Measurements from ENCODE around the gene DTD2.

Gene DTD2

GRCh38 chr14:31487886-31488285, 30.6 kb upstream of the DTD2 start, which contains the start of gene GPR33:
TSS of gene GPR33 (minus strand) at chr14:31488039. CDS start at chr14:31483965, 4,074 bp downstream.
- no peaks in the 10 kb centered on the region for H3K36me3 ChIP-seq
- intact Hi-C loops (cut with DNase I; ENCODE audit: low total_unique reads), result no loop called here
- H3K27me3 ChIP-seq, result no peaks in the 10 kb centered on the region
- no peak for TF ChIP-seq CTCF (IDR thresholded peaks at IDR 0.05)
- H3K4me1 ChIP-seq, result peaks cover 0 to 4% (median 1%) of the 10 kb centered on the region in 4 donors
- DNase-seq, result no peak
- no peaks in the 10 kb centered on the region for H3K9me3 ChIP-seq
- no peak within 1 kb of the TSS for H3K27ac ChIP-seq
- H3K4me3 ChIP-seq, result no peak within 1 kb of the TSS

DNA sequence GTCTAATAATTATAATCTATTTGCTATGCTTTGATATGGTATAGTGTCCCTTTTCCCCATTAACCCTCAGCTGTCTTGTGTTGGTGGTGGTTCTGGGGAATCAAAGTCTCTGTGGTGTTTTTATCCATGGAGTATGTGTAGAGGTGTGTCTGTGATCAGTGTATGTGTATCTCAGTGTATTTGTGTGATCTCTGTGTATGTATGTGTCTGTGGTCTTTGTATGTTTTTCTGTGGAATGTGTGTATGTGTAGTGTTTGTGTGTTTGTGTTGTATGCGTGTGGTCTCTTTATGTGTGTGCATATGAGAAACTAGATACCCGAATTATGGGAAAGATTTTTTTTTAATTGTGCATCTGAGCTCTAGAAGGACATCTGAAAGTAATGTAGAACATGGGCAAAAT, 29.5 kb upstream of the DTD2 start:
- no peak for TF ChIP-seq CTCF (IDR thresholded peaks at IDR 0.05)
- intact Hi-C loops (cut with DNase I; ENCODE audit: low total_unique reads), result no loop called here

DNA sequence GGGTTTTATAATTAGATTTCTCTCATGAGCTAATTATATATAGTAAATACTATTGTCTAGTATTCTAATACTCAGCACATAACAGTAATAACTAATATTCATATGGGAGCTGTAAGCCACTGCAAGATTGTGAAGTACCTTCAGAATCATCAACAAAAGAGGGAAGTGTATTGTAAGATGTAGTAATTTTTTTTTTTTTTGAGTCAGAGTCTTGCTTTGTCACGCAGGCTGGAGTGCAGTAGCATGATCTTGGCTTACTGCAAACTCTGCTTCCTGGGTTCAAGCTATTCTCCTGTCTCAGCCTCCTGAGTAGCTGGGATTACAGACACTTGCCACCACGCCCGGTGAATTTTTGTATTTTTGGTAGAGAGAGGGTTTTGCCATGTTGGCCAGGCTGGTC, 27.4 kb upstream of the DTD2 start:
- no peaks in the 10 kb centered on the region for H3K36me3 ChIP-seq
- intact Hi-C loops (cut with DNase I; ENCODE audit: low total_unique reads), result no loop called here
- no peak for DNase-seq
- no peak for TF ChIP-seq CTCF (IDR thresholded peaks at IDR 0.05)
- peaks cover 0 to 4% (median 1%) of the 10 kb centered on the region in 4 donors for H3K4me1 ChIP-seq
- no peaks in the 10 kb centered on the region for H3K9me3 ChIP-seq
- H3K27me3 ChIP-seq, result no peaks in the 10 kb centered on the region
- H3K27ac ChIP-seq, result no peak overlapping the region
- H3K4me3 ChIP-seq, result no peak overlapping the region

More for the DNA sequence above, 29.5 kb upstream of the DTD2 start:
- Histone ChIP-seq H3K4me3 (no peak overlapping the region), H3K27ac (no peak overlapping the region), H3K27me3 (no peaks in the 10 kb centered on the region), H3K4me1 (peaks cover 0 to 4% (median 1%) of the 10 kb centered on the region in 4 donors), H3K36me3 (no peaks in the 10 kb centered on the region), H3K9me3 (no peaks in the 10 kb centered on the region)
- DNase-seq, result no peak

DNA sequence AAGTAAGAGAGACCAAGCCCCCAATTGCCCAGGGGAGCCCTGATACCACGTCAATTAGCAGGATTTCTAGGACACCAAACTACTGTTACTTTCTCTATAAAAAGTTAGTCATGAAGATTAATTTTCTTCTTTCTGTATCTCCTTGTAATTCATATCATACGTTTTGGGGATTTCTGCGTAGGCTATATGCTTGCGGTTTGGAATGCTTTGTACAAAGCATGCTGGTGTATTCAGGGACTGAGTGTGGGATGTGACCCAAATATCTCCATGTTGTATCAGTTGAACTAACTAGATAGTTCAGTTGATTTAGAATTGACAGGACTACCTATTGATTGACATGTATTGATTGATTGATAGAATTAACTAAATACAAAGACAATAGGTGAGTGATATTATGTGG, 22.9 kb upstream of the DTD2 start:
- Histone ChIP-seq H3K36me3 (no peaks in the 10 kb centered on the region), H3K27me3 (no peaks in the 10 kb centered on the region), H3K9me3 (no peaks in the 10 kb centered on the region), H3K4me1 (peaks cover 0 to 22% (median 9%) of the 10 kb centered on the region in 4 donors), H3K4me3 (no peak overlapping the region), H3K27ac (no peak overlapping the region)
- no peak for TF ChIP-seq CTCF (IDR thresholded peaks at IDR 0.05)
- no peak for DNase-seq
- intact Hi-C loops (cut with DNase I; ENCODE audit: low total_unique reads), result no loop called here

GRCh38 chr14:31479027-31479426, 21.7 kb upstream of the DTD2 start:
- Histone ChIP-seq H3K4me3 (no peak overlapping the region), H3K36me3 (no peaks in the 10 kb centered on the region), H3K27ac (no peak overlapping the region), H3K4me1 (peaks cover 0 to 18% (median 8%) of the 10 kb centered on the region in 4 donors), H3K9me3 (no peaks in the 10 kb centered on the region), H3K27me3 (no peaks in the 10 kb centered on the region)
- intact Hi-C loops (cut with DNase I; ENCODE audit: low total_unique reads), result no loop called here
- no peak for DNase-seq
- TF ChIP-seq CTCF (IDR thresholded peaks at IDR 0.05), result no peak

- Histone ChIP-seq H3K4me1 (peaks cover 0 to 18% (median 8%) of the 10 kb centered on the region in 4 donors), H3K4me3 (no peak overlapping the region), H3K9me3 (no peaks in the 10 kb centered on the region), H3K27ac (peak overlapping the region; percentile 6 to 67), H3K36me3 (no peaks in the 10 kb centered on the region), H3K27me3 (no peaks in the 10 kb centered on the region)
- TF ChIP-seq CTCF (IDR thresholded peaks at IDR 0.05), result no peak
- intact Hi-C loops (cut with DNase I; ENCODE audit: low total_unique reads), result no loop called here
- no peak for DNase-seq
Observed at GRCh38 chr14:31477248-31477647, 19.9 kb upstream of the DTD2 start.
